Medulla oblongata (tissue), 1 donor: ENCODE measurements around the gene CD69.
"Not testable (repeated sequence)": the region's sequence is repeated elsewhere in the genome, so short reads cannot be mapped to it uniquely, and the experiment has no call there.

Experiments used
- DNase-seq: peaks from one replicate; pipeline ENCODE4 v3.0.0-alpha.2; 2015; ENCODE audit errors: extremely low spot score

CD69 gene

GRCh38 chr12:9719790-9720189 is 40.9 kb downstream of the CD69 start:
- DNase-seq: no peak

- no peak for DNase-seq
These were observed 41.7 kb downstream of the CD69 start for GRCh38 chr12:9718968-9719367.

GRCh38 chr12:9717070-9717925 is 43.4 kb downstream of the CD69 start:
- no peak for DNase-seq

- DNase-seq: not testable (repeated sequence)
These were observed 47.6 kb downstream of the CD69 start for GRCh38 chr12:9713032-9713558.

GRCh38 chr12:9711664-9712063 is 49.0 kb downstream of the CD69 start:
- DNase-seq: no peak

GRCh38 chr12:9710584-9711375 is 49.9 kb downstream of the CD69 start:
- no peak for DNase-seq

- DNase-seq: no peak
These were observed 51.8 kb downstream of the CD69 start for GRCh38 chr12:9708853-9709252.

GRCh38 chr12:9707864-9708808 is 52.6 kb downstream of the CD69 start:
- peak; percentile 65 for DNase-seq

GRCh38 chr12:9707356-9707755 is 53.3 kb downstream of the CD69 start:
- no peak for DNase-seq

GRCh38 chr12:9706086-9706685 is 54.5 kb downstream of the CD69 start:
- DNase-seq: no peak

GRCh38 chr12:9704561-9704960 is 56.1 kb downstream of the CD69 start:
- DNase-seq: not testable (repeated sequence)
